Measurements from ENCODE around the gene ITGA3. TPM values are rescaled to one million over a fixed set of nuclear protein-coding genes. Genes with fewer than 3 reads are reported as not detected.

Gene ITGA3
- total RNA-seq, 1 experiment from 2014 or later: 22.5 TPM

DNA sequence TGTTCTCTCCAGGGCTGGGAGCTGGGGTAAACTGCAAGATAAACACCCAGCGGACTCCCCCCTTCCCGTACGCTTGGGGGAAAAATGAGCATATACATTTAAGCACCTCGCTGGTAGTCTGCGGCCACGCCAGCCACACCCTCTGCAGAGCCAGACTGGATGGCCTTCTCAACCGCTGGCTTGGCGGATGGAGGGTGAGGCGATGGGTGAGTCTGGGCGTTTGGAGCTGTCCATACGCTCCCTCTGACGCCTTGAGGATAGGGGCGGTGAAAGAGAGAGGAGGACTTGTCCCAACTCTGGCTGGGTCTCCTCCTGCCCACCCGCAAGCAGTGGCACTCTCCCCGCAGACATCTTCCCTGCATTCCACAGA is 1.0 kb downstream of the ITGA3 start:
- no peak overlapping the region for H2BK15ac ChIP-seq (ENCODE audit: low read depth, low read length)
- peak overlapping the region; percentile 89 for H3K4me2 ChIP-seq (ENCODE audit: insufficient read depth, insufficient read length, low read length)
- no peak overlapping the region for H3K23ac ChIP-seq (ENCODE audit: insufficient read length, low read depth, low read length)
- H4K91ac ChIP-seq (ENCODE audit: insufficient read length, low read depth, low read length): no peak overlapping the region
- no peak overlapping the region for H2BK5ac ChIP-seq (ENCODE audit: insufficient read length, low read length)
- no peaks in the 10 kb centered on the region for H3K79me2 ChIP-seq (ENCODE audit: insufficient read depth, low read length)
- H3K23me2 ChIP-seq (ENCODE audit: insufficient read length, low read depth, low read length, poor library complexity, severe bottlenecking): peaks cover 15% of the 10 kb centered on the region
- no peaks in the 10 kb centered on the region for H4K20me1 ChIP-seq (ENCODE audit: control insufficient read depth, insufficient read depth, insufficient read length)
- H3K79me1 ChIP-seq (ENCODE audit: insufficient read depth, low read depth, low read length, poor library complexity, severe bottlenecking): no peaks in the 10 kb centered on the region
- TF ChIP-seq, protein P1, sequence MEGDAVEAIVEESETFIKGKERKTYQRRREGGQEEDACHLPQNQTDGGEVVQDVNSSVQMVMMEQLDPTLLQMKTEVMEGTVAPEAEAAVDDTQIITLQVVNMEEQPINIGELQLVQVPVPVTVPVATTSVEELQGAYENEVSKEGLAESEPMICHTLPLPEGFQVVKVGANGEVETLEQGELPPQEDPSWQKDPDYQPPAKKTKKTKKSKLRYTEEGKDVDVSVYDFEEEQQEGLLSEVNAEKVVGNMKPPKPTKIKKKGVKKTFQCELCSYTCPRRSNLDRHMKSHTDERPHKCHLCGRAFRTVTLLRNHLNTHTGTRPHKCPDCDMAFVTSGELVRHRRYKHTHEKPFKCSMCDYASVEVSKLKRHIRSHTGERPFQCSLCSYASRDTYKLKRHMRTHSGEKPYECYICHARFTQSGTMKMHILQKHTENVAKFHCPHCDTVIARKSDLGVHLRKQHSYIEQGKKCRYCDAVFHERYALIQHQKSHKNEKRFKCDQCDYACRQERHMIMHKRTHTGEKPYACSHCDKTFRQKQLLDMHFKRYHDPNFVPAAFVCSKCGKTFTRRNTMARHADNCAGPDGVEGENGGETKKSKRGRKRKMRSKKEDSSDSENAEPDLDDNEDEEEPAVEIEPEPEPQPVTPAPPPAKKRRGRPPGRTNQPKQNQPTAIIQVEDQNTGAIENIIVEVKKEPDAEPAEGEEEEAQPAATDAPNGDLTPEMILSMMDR (conservative IDR thresholded peaks at IDR 0.05): no peak
- no peak overlapping the region for H3K56ac ChIP-seq (ENCODE audit: insufficient read length, low read depth, low read length)
- H3K27ac ChIP-seq (ENCODE audit: insufficient read length, low read depth, low read length): no peak overlapping the region
- peaks cover 10% of the 10 kb centered on the region for H3K4me1 ChIP-seq (ENCODE audit: insufficient read depth, low read length)
- Mint-ChIP-seq H3K9me3 (no peaks in the 10 kb centered on the region), H3K36me3 (ENCODE audit: insufficient read depth in 1 of 3, low read depth in 3 of 3) (no peaks in the 10 kb centered on the region), H3K4me1 (peaks cover 41 to 49% of the 10 kb centered on the region in 2 experiments), H3K27me3 (ENCODE audit: low read depth) (peaks cover 22% of the 10 kb centered on the region), H3K4me3 (peak overlapping the region; percentile 79 to 88), H3K27ac (no peak overlapping the region)
- H3K18ac ChIP-seq (ENCODE audit: insufficient read length, low read depth, low read length): no peak overlapping the region
- H4K8ac ChIP-seq (replicated peaks; ENCODE audit: insufficient read length, low read depth, low read length): no peak overlapping the region
- H2BK12ac ChIP-seq (ENCODE audit: insufficient read length, low read depth, low read length): no peak overlapping the region
- no CpG with 5 or more reads among the region's 15 CpGs for WGBS (ENCODE audit: extremely low coverage, insufficient read length, low lambda C conversion rate)
- no peak overlapping the region for H3T11ph ChIP-seq (ENCODE audit: low read length)
- H3K9me3 ChIP-seq (ENCODE audit: control insufficient read depth, low read depth, low read length): no peaks in the 10 kb centered on the region
- H2AFZ ChIP-seq (ENCODE audit: low read length): no peak overlapping the region
- H4K5ac ChIP-seq (ENCODE audit: insufficient read length, low read depth, low read length): no peak overlapping the region
- peak; percentile 67 for DNase-seq
- no peaks in the 10 kb centered on the region for H3K27me3 ChIP-seq (ENCODE audit: insufficient read depth, low read length)
- H2BK20ac ChIP-seq (ENCODE audit: low read depth, low read length, poor library complexity, severe bottlenecking): no peak overlapping the region
- H3K4ac ChIP-seq (ENCODE audit: low read depth, low read length): no peak overlapping the region
- no peak overlapping the region for H2AK5ac ChIP-seq (ENCODE audit: insufficient read length, low read length)
- no peak overlapping the region for H3K14ac ChIP-seq (ENCODE audit: insufficient read depth, low read length)
- no peak overlapping the region for H3K9ac ChIP-seq (ENCODE audit: extremely low read depth, insufficient read length, low read length)
- no peak overlapping the region for H2BK120ac ChIP-seq (ENCODE audit: low read depth, low read length, poor library complexity, severe bottlenecking)
